Fibroblast of skin of scalp (primary cell): ENCODE data around the gene CCDC91.
"Not testable (repeated sequence)": the region's sequence is repeated elsewhere in the genome, so short reads cannot be mapped to it uniquely, and the experiment has no call there.

Experiments used
- DNase-seq: peaks from one replicate; pipeline ENCODE4 v3.0.0-alpha.2; 2013

The CCDC91 gene

DNA sequence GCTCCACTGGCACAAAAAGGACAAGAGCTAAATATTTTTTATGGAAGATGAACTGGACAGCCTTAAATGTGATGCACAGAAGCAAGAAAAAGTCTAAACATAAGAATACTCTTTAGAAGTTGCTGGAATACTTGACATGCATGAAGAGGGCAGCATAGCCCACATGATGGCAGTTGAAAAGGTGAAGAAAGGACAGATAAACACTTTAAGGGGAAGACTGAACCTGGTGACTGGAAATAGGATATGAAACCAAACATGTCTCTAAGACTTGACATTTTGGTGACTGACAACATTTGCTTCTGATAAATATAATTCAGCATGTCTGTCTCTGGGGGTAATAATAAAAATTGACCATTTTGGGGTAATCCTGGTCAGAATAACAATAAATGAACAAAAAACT lies 273.1 kb downstream of the CCDC91 start:
- DNase-seq: no peak

DNA sequence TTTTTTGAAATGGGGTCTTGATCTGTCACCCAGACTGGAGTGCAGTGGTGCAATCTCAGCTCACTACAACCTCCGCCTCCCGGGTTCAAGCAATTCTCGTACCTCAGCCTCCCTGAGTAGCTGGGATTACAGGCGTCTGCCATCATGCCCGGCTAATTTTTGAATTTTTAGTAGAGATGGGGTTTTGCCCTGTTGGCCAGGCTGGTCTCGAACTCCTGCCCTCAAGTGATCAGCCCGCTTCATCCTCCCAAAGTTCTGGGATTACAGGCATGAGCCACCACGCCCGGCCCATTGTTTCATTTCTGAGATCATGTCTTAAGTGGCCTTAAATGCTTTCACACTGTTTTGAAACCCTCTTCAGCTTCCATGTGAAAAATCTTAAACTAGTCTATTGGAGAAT lies 281.5 kb downstream of the CCDC91 start:
- DNase-seq: not testable (repeated sequence)

DNA sequence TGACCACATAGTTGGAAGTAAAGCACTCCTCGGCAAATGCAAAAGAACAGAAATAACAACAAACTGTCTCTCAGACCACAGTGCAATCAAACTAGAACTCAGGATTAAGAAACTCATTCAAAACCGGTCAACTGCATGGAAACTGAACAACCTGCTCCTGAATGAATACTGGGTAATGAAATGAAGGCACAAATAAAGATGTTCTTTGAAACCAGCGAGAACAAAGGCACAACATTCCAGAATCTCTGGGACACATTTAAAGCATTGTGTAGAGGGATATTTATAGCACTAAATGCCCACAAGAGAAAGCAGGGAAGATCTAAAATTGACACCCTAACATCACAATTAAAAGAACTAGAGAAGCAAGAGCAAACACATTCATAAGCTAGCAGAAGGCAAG lies 285.9 kb downstream of the CCDC91 start:
- not testable (repeated sequence) for DNase-seq

DNA sequence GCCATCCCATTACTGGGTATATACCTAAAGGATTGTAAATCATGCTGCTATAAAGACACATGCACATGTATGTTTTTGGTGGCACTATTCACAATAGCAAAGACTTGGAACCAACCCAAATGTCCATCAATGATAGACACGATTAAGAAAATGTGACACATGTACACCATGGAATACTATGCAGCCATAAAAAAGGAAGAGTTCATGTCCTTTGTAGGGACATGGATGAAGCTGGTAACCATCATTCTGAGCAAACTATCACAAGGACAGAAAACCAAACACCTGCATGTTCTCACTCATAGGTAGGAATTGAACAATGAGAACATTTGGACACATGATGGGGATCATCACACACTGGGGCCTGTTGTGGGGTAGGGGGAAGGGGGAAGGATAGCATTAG lies 288.8 kb downstream of the CCDC91 start:
- DNase-seq: not testable (repeated sequence)

DNA sequence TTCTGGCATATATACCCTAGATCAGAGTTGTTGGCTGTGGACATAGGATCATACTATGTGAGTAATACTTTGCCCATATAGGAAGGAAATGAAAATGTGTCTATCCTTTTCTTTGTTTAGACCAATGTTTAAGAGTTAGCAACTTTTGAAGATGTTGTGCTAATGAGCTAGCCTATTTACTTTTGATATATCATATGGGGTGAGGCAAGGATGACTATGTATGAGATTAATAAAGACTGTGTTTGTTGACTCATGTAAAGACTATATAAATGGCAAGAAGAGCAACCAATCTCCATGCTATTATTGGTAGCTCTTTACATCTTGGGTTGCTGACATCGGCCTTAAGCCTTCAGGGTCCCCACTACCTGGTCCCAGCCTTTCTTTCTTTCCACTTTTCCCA lies 289.4 kb downstream of the CCDC91 start:
- DNase-seq: no peak

DNA sequence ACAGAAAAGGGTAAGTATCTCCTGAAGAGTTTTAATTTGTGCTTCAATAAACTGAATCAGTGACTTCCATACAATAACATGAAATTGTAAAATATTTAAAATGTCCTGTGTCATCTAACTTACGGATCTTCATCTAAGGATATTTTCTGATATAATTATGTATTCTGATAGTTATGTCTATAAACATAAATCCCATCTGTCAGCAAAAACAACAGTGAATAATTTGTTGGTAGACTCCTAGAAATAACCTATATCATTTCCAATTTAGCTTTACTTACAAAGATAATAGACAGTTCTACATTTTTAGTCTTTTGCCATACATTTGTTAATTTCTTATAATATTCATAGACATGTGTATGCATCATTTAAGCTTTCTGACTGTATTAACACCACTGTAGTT lies 293.9 kb downstream of the CCDC91 start:
- DNase-seq: no peak

DNA sequence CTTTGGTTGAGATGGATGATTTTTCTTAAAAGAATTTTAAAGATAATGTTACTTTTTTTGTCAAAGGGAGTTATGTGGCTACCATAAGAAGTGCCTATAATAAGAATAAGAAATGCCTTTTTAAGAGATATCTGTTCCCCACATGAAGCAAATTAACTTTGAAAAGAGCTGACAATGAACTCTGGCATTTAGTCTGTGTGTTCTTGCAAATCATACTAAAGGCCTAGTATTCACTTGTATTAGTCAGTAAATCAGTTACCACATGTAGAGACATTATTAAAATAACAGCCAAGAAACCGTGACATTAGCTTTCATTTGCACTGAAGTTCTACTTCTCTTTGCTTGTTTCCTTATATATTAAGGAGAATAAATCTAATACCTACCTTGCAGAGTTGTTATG lies 296.3 kb downstream of the CCDC91 start:
- DNase-seq: peak; percentile 22

DNA sequence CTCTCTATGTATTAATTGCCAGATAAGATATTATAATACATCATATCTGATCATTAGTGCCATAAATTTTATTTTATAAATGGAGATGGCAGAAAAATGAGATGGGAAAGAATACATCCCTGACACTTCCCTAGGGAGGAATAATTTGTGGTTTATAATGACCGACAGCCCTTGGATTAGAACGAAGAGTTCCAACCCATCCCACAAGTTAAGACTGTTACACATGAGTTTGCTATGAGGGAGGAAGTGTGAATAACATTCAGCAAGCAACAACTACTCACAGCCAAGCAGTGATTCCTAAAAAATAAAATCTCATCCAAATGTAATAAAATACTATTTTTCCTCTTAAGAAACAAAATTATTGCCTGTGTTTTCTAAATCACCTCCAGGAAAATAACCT lies 299.0 kb downstream of the CCDC91 start:
- peak; percentile 80 for DNase-seq

DNA sequence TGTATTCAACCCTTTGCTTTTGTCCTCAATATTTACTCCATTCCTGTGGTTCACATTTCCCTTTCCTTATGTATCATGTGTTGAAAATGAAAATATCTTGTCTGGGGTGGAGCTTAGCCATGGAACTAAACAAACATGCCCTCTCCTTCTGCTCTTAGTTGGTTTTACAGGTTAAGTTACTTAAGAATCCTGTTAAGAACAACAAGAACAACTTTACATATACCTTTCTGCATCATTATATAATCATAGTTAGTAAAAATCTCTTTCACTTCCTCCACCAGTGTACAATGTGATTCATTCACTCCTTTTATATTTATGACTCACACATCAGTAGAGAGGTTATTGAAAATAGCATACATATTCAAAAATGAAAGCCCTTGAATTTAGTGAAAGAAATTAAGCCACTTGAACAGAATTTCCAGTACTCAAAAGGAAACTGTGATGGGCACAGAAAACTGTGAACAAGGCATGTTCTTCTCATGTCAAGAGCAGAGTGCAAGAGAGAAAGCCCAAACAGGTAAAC lies 307.7 kb downstream of the CCDC91 start:
- DNase-seq: peak; percentile 35

DNA sequence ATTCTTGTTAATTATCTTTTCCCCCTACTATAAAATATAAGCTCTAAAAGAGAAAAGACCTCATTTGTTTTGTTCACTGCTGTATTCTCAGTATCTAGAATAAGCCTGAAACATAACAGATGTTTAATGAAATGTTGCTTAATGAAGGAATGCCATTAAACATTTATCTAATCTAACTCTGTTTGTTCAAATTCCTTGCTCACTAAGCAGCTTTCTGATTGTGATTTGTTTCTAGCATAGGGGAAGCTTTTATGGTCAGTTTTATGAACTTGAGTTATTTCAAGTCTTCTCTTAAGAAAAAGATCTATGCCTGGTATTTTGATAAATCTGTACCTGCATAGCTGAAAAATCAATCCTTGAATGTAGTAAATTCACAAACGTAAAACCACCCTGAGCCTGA lies 308.6 kb downstream of the CCDC91 start:
- no peak for DNase-seq

DNA sequence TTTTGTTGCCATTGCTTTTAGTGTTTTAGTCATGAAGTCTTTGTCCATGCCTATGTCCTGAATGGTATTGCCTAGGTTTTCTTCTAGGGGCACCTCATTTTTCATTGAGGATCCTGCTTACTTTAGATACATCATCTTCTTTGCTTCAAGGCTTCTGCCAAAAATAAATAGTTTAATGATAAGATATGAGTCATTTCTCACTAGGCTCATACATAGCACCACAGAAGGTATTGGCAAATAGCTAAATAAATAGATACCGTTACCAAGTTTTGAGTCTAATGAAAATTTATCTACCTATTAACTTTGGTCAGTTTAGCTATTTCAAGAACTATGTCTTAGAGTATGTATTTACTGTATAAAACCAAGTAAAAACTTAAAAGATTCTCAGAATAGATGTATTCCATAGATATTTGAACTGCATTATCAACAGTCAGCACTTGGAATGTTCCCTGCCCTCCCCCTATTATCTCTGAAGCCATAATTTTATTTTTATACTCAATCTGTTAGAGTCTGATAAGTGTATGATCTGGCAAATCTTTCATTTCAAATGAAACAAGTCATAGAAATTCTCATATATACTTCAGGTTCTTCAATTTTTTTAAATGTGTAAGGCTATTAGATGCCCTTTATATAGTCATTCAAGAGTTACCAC lies 310.2 kb downstream of the CCDC91 start:
- no peak for DNase-seq

DNA sequence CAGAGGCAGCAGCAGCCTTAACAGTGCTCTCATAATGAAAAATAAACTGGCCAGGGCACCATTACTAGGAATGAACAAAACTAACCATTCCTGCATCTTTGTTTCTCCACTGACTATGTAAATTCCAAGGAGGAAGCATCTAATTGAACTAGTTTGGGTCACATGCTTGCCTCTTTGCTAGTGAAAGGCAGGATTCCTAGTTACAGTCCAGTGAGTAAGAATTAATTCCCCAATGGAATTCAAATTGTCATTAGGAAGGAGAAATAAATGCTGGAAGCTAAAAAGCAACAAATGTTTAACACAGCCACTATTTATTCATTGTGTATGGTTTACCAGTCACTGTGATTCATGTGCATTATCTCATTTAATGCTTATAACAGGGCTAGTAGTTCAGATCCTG lies 316.0 kb downstream of the CCDC91 start:
- DNase-seq: peak; percentile 16

DNA sequence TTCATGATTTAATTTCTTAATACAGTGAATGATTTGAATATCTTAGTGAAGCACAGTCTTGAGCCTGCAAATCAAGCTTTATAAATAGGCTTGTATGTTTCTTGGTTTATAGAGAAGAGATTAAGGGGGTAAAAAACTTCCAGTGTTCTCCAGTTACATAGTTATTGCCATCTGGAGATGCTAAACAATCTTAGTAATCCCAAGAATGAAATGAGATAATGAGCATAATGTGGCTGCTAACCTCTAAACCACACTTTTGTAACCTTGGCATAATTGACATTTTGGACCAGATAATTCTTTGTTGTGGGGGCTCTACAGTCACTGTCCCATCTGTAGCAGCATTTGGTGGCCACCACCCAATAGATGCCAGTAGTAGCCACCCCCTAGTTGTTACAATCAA lies 316.8 kb downstream of the CCDC91 start:
- DNase-seq: peak; percentile 75

DNA sequence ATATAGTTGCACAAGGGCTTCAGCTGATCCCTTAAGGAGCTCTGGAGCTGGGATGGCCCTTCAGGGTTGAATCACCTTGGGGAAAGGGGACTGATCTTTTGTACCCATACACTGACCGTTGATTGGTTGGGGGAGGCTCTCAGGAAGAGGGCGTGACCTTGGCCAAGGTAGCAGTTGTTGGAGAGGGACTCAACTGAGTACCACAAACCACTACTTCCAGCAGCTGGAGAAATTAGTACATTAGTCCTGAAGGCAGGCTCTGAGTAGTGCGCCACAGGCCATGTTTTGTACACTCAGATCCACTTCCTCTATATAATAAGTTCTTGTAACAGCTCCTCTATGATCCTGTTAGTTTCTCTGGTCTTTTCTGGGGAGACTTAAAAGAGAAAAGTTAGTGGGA lies 317.6 kb downstream of the CCDC91 start:
- DNase-seq: no peak

DNA sequence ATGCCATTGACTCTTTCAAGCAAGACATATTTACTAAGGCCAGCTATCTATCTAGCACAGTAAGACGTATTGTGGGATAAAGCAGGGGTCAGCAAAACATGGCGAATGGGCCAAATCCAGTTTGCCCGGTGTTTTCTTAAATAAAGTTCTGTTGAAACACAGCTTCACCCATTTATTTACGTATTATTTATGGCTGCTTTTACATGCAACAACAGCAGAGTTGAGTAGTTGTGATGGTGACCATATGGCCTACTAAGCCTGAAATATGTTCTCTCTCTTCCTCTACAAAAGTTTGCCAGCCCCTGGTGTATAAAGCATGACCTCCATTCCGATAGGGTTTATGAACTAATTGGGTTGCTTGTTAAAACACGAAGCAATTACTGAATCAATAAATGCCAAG lies 322.1 kb downstream of the CCDC91 start:
- DNase-seq: no peak

DNA sequence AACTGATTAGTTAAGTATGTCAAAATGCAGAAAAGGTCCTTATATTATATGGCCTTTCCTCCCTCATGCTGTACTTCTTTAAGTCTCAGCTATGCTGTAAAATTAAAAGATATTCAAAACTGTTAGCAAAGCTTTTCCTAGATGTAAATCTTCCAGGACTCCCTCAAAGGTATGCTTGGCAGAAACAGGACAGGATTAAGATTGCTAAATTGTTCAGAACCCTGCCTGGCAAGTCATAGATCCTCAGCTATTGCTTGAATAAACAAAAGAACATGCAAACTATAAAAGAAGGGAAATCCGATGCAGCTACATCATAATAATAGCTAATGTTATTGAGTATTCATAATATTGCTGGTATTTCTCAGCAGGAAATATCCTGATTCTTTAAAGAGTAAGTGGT lies 322.6 kb downstream of the CCDC91 start:
- peak; percentile 21 for DNase-seq

DNA sequence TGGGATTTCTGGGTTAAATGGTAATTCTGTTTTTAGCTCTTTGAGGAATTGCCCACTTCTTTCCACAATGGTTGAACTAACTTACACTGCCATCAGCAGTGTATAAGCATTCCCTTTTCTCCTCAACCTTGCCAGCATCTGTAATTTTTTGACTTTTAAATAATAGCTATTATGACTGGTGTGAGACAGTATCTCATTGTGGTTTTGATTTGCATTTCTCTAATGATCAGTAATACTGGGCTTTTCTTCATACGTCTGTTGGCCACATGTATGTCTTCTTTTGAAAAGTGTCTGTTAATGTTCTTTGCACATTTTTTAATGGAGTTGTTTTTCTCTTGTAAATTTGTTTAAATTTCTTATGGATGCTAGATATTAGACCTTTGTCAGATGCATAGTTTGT lies 323.7 kb downstream of the CCDC91 start:
- DNase-seq: no peak

DNA sequence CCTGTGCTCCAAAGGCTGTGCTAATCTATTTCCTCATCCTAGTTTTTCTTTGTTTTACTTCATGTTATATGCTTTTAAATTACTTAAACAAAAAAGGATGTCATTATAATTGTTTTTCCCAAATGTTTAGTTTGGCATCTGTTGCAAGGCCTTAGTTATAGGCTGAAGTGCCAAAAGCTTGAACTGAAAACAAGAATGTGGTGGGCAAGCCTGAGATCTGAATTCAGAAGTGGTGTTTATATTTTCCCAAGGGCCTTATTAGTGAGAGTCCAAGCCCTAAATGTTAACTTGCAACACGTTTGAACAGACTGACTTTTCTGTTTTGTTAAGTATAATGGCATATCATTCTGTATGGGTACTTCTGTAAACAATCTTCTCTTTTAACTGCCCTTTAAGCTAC lies 326.8 kb downstream of the CCDC91 start:
- no peak for DNase-seq

DNA sequence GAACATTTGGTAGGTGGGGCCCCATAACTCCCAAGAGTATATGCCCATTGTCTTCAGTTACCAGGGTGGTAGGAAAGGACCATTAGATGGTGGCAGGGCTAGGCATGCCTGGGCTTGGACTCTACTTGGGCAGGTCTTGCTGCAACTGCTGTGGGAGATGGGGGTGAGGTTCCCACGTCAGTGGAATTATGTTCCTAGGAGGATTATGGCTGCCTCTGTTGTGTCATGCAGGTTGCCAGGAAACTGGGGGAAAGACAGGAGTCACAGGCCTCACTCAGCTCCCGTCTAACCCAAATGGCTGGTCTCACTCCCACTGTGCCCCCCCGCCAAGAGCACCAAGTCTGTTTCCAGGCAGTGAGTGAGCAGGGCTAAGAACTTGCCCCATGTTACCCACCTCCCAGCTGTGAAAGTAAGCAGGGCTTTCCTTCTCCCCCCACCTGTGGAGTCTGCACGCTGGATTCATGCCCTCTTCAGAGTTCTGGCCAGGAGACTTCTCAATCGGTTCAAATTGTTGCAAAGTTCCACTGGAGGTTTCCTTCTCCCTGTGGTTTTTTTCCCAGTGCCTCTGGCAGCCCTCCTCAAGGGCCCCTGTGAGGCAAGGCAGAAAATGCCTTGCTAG lies 337.5 kb downstream of the CCDC91 start:
- DNase-seq: no peak

DNA sequence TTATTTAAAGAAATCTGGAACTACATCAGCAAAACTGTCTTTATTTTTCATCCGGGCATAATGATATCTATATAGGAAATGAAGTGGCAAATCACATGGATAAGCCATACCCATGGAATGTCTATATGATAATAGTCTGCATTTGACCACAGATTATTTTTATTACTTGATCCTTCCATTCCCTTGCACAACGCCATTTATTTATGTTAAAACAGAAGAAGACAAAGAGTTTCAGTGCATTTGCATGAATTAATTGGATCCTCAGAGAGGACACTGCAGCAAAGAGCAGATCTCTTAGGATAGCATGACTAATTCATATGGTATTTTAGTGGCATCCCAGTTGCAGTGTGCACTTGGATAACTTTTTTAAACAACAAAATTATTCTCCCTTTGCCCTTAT lies 345.0 kb downstream of the CCDC91 start:
- DNase-seq: peak; percentile 78

DNA sequence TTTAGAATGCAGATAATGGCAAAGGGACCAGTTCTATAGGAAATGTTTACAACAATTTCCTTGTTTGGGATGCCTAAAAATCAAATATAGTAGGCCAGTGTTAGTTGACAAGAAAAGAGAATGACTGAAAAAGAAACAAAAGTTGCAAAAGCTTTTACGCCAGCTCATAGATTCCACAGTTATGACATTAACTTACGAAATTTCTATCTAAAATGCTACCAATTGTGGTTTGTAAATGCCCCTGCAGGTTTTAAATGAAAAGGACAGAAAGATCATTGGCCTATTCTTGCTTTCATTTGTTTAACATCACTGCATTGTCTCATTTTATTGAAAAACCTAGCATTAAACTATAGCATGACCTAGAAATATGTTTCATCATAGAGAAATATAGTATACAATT lies 345.8 kb downstream of the CCDC91 start:
- peak; percentile 78 for DNase-seq

DNA sequence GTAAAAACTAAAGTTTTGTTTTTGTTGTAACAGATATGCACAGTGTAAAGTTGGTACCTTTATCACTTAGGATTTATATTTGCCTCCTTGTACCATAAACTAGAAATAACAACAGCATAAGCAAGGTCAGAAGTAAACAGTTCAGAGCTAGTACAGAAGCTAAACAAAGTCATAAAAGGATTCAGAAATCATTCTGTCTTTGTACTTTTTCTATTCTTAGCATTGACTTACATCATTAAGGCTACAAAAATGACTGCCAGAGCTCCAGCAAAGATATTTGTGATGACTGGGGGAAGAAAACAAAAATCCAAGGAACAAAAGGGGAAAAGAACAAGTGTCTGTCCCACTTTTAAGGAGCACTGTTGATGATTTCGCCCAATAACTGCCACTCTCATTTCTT lies 347.2 kb downstream of the CCDC91 start:
- DNase-seq: no peak

DNA sequence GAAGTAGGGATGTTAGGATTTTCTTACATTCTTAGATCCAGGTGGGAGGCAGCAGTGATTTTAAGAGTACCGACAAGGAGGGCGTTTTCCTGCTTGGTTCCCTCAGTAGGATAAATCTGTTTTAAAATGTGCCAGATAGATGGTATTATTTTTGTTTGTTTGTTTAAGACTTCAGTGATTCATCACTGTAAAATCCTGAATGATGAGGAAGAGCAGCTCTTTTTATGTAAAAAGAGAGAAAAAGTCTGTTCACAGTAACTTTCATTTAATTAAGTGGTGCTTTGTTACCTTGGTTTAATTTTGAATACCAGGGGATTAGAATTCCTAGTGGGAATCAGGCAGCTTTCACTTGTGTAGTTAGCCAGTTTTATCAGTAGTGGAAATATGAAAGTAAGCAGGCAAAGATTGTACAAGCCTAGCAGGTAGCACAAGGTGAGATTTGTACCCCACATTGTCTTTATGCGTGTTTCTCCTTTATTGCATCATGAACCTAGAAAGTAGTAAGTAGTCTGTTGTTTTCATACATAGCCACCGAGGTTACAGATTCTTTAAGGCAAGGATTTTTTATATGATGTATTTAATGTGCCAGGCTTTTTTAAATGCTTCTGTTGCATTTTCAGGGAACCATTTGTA lies 349.6 kb downstream of the CCDC91 start:
- DNase-seq: no peak

DNA sequence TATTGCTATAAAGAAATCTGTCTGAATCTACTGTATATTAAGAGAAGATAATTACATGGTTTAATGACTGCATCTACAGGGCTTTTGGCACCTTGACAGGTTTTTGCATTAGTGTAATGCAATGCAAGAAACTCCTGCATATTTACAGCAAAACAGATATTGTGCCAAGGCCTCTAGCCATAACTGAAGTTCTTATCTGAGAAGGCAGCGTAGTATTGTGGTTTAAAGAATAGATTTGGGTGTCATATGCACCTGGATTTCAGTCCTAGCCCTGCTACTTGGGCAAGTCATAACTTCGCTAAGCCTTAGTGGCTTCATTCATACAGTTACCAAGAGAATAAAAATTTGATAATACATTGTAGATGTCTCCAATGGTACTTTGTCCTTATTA lies 350.1 kb downstream of the CCDC91 start:
- no peak for DNase-seq
